BJ (cell line): Measurements from ENCODE around the gene PFKFB2. TPM values are rescaled to one million over a fixed set of nuclear protein-coding genes. Genes with fewer than 3 reads are reported as not detected.

ENCODE experiments used
- CTCF ChIA-PET: fragments of 350-600 bp; formaldehyde crosslinking; extraction: SDS; loops from one replicate; lab custom pipeline; 2021; ENCODE audit warnings: antibody characterized with exemption, inconsistent platforms; lab: Yijun Ruan, JAX
- POLR2A ChIA-PET: fragments of 300-600 bp; sonication (Branson Sonifier 250); formaldehyde crosslinking; extraction: SDS; loops from one replicate; lab custom pipeline; 2021; ENCODE audit warnings: antibody characterized with exemption; lab: Charles Lee
- DNase-seq: peaks from one replicate; pipeline ENCODE4 v3.0.0-alpha.2; 2011; ENCODE audit warnings: low read depth
- H3K27me3 ChIP-seq: 2 replicates; pipeline ENCODE4 v1.6.0; 2011; ENCODE audit warnings: low read length; ENCODE audit not compliant: control insufficient read depth, insufficient read depth
- H3K36me3 ChIP-seq: 2 replicates; pipeline ENCODE4 v1.5.1; 2011; ENCODE audit warnings: low read length; ENCODE audit not compliant: control insufficient read depth, insufficient read depth
- H3K4me3 ChIP-seq: 2 replicates; pipeline ENCODE4 v1.5.1; 2011; ENCODE audit warnings: low read depth, mild to moderate bottlenecking, control low read depth, low read length
- polyA plus RNA-seq: library from polyadenylated mRNA; depleted of rRNA; stranded (reverse); fragments of >200 nt; gene quantifications from 2 replicates; pipeline ENCODE4 v1.2.3, GENCODE V29; 2011
- TF ChIP-seq, protein P1 (sequence below): IDR thresholded peaks from 2 replicates; pipeline ENCODE4 v1.5.1; 2011; ENCODE audit warnings: low read depth, mild to moderate bottlenecking, control low read depth, inconsistent platforms, low read length, moderate library complexity; ENCODE audit not compliant: insufficient read depth

Gene PFKFB2
- polyA plus RNA-seq, 1 experiment = 1.5 TPM

DNA sequence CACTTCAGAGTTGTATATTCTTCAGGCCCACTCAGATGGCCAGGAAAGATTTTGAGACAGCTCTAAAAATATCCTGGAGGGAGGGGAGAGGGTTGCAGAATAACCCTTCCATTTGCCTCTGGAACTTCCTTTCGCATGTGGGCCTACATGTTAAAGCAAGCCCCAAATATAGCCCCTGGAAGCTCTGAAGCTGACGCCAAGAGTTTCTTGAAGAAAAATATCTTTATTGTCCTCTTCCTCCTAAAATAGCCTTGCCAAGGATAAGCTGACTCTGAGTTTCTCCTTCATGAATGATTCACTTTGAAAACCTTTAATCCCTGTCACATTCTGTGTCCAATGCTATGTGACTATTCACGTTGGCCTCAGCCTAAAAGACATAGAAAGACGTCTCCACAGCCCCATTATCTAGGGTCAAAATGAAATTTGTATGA is 27.0 kb upstream of the PFKFB2 start:
- ChIA-PET CTCF (interaction anchor here (0.8 to 1.7 kb wide), 2 partner anchors 20 to 22 kb away, joined by 3 to 10 read pairs; no protein-coding TSS in a partner anchor), POLR2A (interaction anchor here (0.6 kb wide), 2 partner anchors 14 to 295 kb away, joined by 3 to 4 read pairs; partner anchors contain the start of gene CD55)
- Histone ChIP-seq H3K27me3 (no peaks in the 10 kb centered on the region), H3K36me3 (no peaks in the 10 kb centered on the region), H3K4me3 (no peak overlapping the region)
- TF ChIP-seq, protein P1, sequence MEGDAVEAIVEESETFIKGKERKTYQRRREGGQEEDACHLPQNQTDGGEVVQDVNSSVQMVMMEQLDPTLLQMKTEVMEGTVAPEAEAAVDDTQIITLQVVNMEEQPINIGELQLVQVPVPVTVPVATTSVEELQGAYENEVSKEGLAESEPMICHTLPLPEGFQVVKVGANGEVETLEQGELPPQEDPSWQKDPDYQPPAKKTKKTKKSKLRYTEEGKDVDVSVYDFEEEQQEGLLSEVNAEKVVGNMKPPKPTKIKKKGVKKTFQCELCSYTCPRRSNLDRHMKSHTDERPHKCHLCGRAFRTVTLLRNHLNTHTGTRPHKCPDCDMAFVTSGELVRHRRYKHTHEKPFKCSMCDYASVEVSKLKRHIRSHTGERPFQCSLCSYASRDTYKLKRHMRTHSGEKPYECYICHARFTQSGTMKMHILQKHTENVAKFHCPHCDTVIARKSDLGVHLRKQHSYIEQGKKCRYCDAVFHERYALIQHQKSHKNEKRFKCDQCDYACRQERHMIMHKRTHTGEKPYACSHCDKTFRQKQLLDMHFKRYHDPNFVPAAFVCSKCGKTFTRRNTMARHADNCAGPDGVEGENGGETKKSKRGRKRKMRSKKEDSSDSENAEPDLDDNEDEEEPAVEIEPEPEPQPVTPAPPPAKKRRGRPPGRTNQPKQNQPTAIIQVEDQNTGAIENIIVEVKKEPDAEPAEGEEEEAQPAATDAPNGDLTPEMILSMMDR = no peak
- DNase-seq = no peak

DNA sequence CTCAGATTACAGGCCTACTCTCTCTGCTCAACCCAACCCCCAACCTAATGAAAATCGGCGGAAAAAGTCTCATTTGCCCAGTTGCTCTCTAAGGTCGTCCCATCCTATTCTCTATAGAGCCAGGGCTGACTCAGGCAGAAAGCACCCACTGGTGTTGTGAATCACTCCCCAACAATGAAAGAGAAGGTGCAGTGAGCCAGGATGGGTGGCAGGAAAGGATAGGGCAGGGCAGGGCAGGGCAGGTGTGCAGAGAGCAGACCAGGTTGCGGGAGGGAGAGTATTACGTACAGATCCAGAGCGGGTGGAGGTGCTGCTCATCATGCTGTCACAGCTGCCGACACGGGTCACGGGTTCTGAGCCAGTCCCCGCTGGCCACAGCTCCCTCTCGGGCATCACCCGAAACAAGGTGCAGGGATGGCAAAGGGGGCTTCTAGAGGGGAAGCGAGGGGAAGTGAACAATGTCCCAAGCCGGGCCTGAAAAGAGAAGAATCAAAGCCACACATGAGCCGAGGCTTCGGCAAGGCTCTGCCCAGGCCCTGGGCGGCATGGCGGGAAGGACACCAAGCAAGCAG is 25.8 kb upstream of the PFKFB2 start:
- no peaks in the 10 kb centered on the region for H3K36me3 ChIP-seq
- DNase-seq = no peak
- H3K4me3 ChIP-seq = no peak overlapping the region
- H3K27me3 ChIP-seq = no peaks in the 10 kb centered on the region
- TF ChIP-seq, protein P1 = no peak
- CTCF ChIA-PET = no interaction called here
- POLR2A ChIA-PET = no interaction called here

DNA sequence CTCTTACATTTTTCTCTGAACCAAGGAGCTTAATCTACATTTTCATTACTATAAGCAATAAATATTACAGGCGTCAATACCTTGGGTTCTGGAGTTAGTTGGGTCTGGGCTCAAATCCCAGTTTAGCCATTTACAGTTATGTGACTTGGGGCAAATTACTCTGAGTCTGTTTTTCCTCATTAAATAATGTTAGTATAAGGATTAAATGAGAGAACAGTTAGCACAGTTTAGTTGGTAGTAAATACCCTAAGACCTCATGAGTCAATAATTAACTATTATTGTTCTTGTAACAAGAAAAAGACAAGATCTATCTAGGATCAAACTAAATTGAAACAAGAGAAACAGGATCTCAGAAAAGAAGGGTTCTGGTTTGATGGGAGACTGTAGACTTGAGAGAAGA is 25.2 kb upstream of the PFKFB2 start:
- H3K36me3 ChIP-seq = no peaks in the 10 kb centered on the region
- H3K4me3 ChIP-seq = no peak overlapping the region
- TF ChIP-seq, protein P1 = no peak
- no peaks in the 10 kb centered on the region for H3K27me3 ChIP-seq
- DNase-seq = no peak
- CTCF ChIA-PET = no interaction called here
- POLR2A ChIA-PET = no interaction called here

DNA sequence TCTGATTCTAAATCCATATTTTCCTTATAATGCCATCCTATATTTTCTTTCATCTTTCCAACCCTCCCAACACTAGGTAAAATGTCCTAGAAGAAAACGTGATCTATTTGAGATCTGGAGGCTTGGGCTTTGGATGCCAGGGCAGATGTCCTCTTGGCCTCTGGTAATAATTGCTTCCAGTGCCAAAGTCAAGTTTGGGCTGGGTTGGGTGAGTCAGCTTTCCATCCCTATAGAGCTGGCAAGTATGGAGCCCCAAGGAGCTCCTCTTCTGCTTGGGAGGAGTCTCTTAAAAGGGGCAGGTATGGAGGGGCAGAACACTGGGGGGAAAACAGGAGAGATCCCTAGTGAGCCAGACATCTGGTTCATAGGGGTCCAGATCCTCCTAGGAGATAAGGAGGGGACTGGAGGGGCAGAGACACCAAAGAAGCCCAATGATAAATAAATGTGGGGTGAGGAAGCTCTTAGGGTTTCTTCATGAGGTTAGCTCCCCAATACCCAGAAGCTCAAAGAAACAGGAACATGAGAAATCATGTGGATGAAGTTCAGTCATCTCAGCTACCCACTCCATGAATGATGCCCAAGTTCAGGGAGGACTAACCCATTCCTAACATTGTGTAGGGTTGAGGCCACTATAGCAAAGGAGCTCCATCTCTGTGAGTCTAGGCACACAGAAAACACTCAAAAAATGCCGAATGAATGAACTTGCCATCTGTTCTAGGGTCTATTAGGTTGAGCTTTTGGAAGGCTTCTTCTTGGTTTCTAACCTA is 24.0 kb upstream of the PFKFB2 start:
- DNase-seq = no peak
- POLR2A ChIA-PET = interaction anchor here (0.6 kb wide), 1 partner anchor 1523 kb away, joined by 3 read pairs; no protein-coding TSS in a partner anchor
- Histone ChIP-seq H3K4me3 (no peak overlapping the region), H3K27me3 (no peaks in the 10 kb centered on the region), H3K36me3 (no peaks in the 10 kb centered on the region)
- CTCF ChIA-PET = interaction anchor here (0.9 to 2.7 kb wide), 3 partner anchors 11 to 25 kb away, joined by 4 to 8 read pairs (median 8); no protein-coding TSS in a partner anchor
- TF ChIP-seq, protein P1 = no peak
